HCT116 (cell line): ENCODE measurements around the gene SLC19A3. TPM values are rescaled to one million over a fixed set of nuclear protein-coding genes. Genes with fewer than 3 reads are reported as not detected.

Experiments
- ATAC-seq: fragments of 200-7000 bp; cut with Tn5 transposase; 2 replicates; pipeline ENCODE4 v1.9.1; 2020; ENCODE audit warnings: mild to moderate bottlenecking, moderate library complexity
- BruUV-seq: library from RNA; stranded (reverse); fragments of 400-500 nt; replicated peaks from 2 replicates; lab custom pipeline; 2021; lab: Mats Ljungman, UMichigan
- CTCF ChIA-PET: fragments of 300-600 bp; sonication (Branson Sonifier 250); formaldehyde crosslinking; loops from one replicate; lab custom pipeline; 2021; ENCODE audit warnings: antibody characterized with exemption; lab: Charles Lee
- POLR2A ChIA-PET: fragments of 300-600, 350-600 bp; sonication (Branson Sonifier 250); formaldehyde crosslinking; loops from one replicate; lab custom pipeline; 2021; ENCODE audit warnings: antibody characterized with exemption; lab: Charles Lee
- RAD21 ChIA-PET, 2 experiments: fragments of 300-600 bp; sonication (Branson Sonifier 250); formaldehyde crosslinking; loops; one replicate each; lab custom pipeline; 2023; ENCODE audit warnings: low total read pairs in 2 of 2; ENCODE audit not compliant: uncharacterized antibody in 2 of 2, unreplicated experiment in 2 of 2, low non-redundant PET in 1 of 2; lab: Charles Lee
- DNase-seq: peaks from one replicate; pipeline ENCODE4 v3.0.0-alpha.2; 2010; ENCODE audit warnings: low read depth, low spot score
- H2AFZ ChIP-seq: fragments of 200-600 bp; shearing (Covaris generic), sonication (generic); 2 replicates; pipeline ENCODE4 v1.6.1; 2017; ENCODE audit warnings: low read depth, mixed run types, mixed read lengths, antibody characterized with exemption, low read length; ENCODE audit not compliant: poor library complexity, severe bottlenecking
- H3K27ac ChIP-seq: 2 replicates; pipeline ENCODE4 v1.5.1; 2012; ENCODE audit warnings: low read depth, low read length
- H3K27me3 ChIP-seq: fragments of 200-600 bp; sonication (generic); 2 replicates; pipeline ENCODE4 v1.6.1; 2016; ENCODE audit warnings: mixed run types, low read length, mixed read lengths; ENCODE audit not compliant: insufficient read depth
- H3K36me3 ChIP-seq, 2 experiments: fragments of 200-500 bp in 1 of 2; fragments of 200-600 bp in 1 of 2; sonication (Bioruptor generic) in 1 of 2; sonication (generic) in 1 of 2; 2 replicates each; pipeline versions ENCODE4 v1.5.1 to v1.6.1; 2014 to 2016; ENCODE audit warnings: low read length in 2 of 2, inconsistent platforms in 1 of 2, mixed read lengths in 1 of 2, mixed run types in 1 of 2; ENCODE audit not compliant: insufficient read depth in 2 of 2, control insufficient read depth in 1 of 2
- H3K4me1 ChIP-seq, 2 experiments: fragments of 200-600 bp in 1 of 2; sonication (generic) in 1 of 2; 2 replicates each; pipeline versions ENCODE4 v1.5.1 to v1.6.1; 2012 to 2017; ENCODE audit warnings: low read length in 2 of 2, inconsistent platforms in 1 of 2, mild to moderate bottlenecking in 1 of 2, mixed read lengths in 1 of 2, mixed run types in 1 of 2, moderate library complexity in 1 of 2; ENCODE audit not compliant: insufficient read depth in 2 of 2, control insufficient read depth in 1 of 2
- H3K4me2 ChIP-seq: fragments of 200-600 bp; sonication (generic); 2 replicates; pipeline ENCODE4 v1.6.1; 2017; ENCODE audit warnings: mixed run types, low read length, mixed read lengths
- H3K4me3 ChIP-seq, 2 experiments: fragments of 200-600 bp in 1 of 2; sonication (generic) in 1 of 2; replicated peaks in 1 of 2; 2 replicates each; pipeline ENCODE4 v1.5.1; 2011 to 2016; ENCODE audit warnings: low read length in 2 of 2, control low read depth in 1 of 2, low read depth in 1 of 2, mild to moderate bottlenecking in 1 of 2, mixed read lengths in 1 of 2, mixed run types in 1 of 2
- H3K79me2 ChIP-seq: fragments of 200-600 bp; sonication (generic); 2 replicates; pipeline ENCODE4 v1.6.1; 2017; ENCODE audit warnings: mild to moderate bottlenecking, mixed run types, low read length, moderate library complexity, mixed read lengths; ENCODE audit not compliant: insufficient read depth
- H3K9ac ChIP-seq: fragments of 200-600 bp; sonication (generic); 2 replicates; pipeline ENCODE4 v1.6.1; 2016; ENCODE audit warnings: low read length, mixed read lengths
- H3K9me2 ChIP-seq: fragments of 200-600 bp; sonication (generic), shearing (Covaris generic); 2 replicates; pipeline ENCODE4 v1.6.1; 2017; ENCODE audit warnings: mixed run types, mild to moderate bottlenecking, moderate library complexity; ENCODE audit not compliant: insufficient read depth
- H3K9me3 ChIP-seq, 2 experiments: fragments of 200-500 bp in 1 of 2; fragments of 200-600 bp in 1 of 2; sonication (Bioruptor generic) in 1 of 2; sonication (generic) in 1 of 2; 2 replicates each; pipeline ENCODE4 v1.6.1; 2014 to 2017; ENCODE audit warnings: low read length in 2 of 2, mixed read lengths in 2 of 2, inconsistent platforms in 1 of 2, low read depth in 1 of 2, mild to moderate bottlenecking in 1 of 2, mixed run types in 1 of 2, moderate library complexity in 1 of 2; ENCODE audit not compliant: control insufficient read depth in 1 of 2, insufficient read depth in 1 of 2
- H4K20me1 ChIP-seq: fragments of 200-600 bp; sonication (generic), shearing (Covaris generic); 2 replicates; pipeline ENCODE4 v1.6.1; 2017; ENCODE audit warnings: mixed run types, mild to moderate bottlenecking, moderate library complexity; ENCODE audit not compliant: insufficient read depth
- EZH2 ChIP-seq: fragments of 200-600 bp; sonication (generic); IDR thresholded peaks from 2 replicates; pipeline ENCODE4 v1.6.1; 2017; ENCODE audit warnings: antibody characterized with exemption, mixed run types
- POLR2A ChIP-seq: IDR thresholded peaks from 2 replicates; pipeline ENCODE4 v1.7.0; 2011; ENCODE audit warnings: borderline replicate concordance; ENCODE audit not compliant: insufficient read depth, insufficient read length; ENCODE audit errors: extremely low read depth
- SIN3A ChIP-seq: IDR thresholded peaks from 2 replicates; pipeline ENCODE4 v1.6.1; 2012; ENCODE audit warnings: low read depth
- intact Hi-C: fragments of 100-400 bp; cut with micrococcal nuclease; formaldehyde crosslinking; loops from 2 replicates; pipeline ENCODE4 v1.10.0; 2022
- total RNA-seq: library from RNA; stranded (reverse); gene quantifications from one replicate; pipeline ENCODE4 v1.2.1, GENCODE V29; 2021; ENCODE audit not compliant: unreplicated experiment
- TF ChIP-seq, protein P1 (sequence below): IDR thresholded peaks from 2 replicates; pipeline ENCODE4 v1.6.1; 2012

SLC19A3 gene
- total RNA-seq, 1 experiment from 2014 or later = not detected

GRCh38 chr2:227687189-227687588 is 30.6 kb downstream of the SLC19A3 start:
- Histone ChIP-seq H3K36me3 (no peaks in the 10 kb centered on the region), H3K9ac (no peak overlapping the region), H3K9me3 (no peaks in the 10 kb centered on the region), H3K27ac (no peak overlapping the region), H3K4me1 (no peaks in the 10 kb centered on the region), H3K4me3 (no peak overlapping the region), H3K9me2 (no peaks in the 10 kb centered on the region), H3K27me3 (0 out of 2 replicates have a peak, but pooled peaks cover 2% of the 10 kb centered on the region), H4K20me1 (no peaks in the 10 kb centered on the region), H3K79me2 (no peaks in the 10 kb centered on the region), H2AFZ (no peak overlapping the region), H3K4me2 (no peak overlapping the region)
- ATAC-seq (no peak), DNase-seq (no peak)
- BruUV-seq = no TSS peak
- ChIA-PET CTCF (no interaction called here), RAD21 (no interaction called here), POLR2A (no interaction called here)
- TF ChIP-seq POLR2A (no peak), SIN3A (no peak)
- TF ChIP-seq, protein P1, sequence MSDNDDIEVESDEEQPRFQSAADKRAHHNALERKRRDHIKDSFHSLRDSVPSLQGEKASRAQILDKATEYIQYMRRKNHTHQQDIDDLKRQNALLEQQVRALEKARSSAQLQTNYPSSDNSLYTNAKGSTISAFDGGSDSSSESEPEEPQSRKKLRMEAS = no peak
- intact Hi-C loops = no loop called here

DNA sequence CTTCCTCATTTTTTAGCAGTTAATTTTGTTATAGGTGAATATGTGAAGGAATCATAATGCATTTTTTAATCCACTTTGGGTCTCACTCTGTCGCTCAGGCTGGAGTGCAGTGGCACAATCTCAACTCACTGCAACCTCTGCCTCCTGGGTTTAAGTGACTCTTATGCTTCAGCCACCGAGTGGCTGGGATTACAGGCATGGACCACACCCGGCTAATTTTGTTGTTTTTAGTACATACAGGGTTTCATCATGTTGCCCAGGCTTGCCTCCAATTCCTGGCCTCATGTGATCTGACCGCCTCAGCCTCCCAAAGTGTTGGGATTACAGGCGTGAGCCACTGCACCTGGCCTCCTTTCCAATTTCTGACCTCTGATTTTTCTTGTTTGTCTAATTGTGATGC is 33.6 kb downstream of the SLC19A3 start:
- POLR2A ChIA-PET = no interaction called here
- H3K9ac ChIP-seq = no peak overlapping the region
- no peak overlapping the region for H2AFZ ChIP-seq
- DNase-seq = no peak
- no peaks in the 10 kb centered on the region for H3K36me3 ChIP-seq
- no peaks in the 10 kb centered on the region for H3K79me2 ChIP-seq
- no peaks in the 10 kb centered on the region for H4K20me1 ChIP-seq
- H3K4me1 ChIP-seq = no peaks in the 10 kb centered on the region
- no peaks in the 10 kb centered on the region for H3K27me3 ChIP-seq
- H3K4me3 ChIP-seq = no peak overlapping the region
- no TSS peak for BruUV-seq
- CTCF ChIA-PET = no interaction called here
- H3K27ac ChIP-seq = no peak overlapping the region
- no peak overlapping the region for H3K4me2 ChIP-seq
- H3K9me2 ChIP-seq = no peaks in the 10 kb centered on the region
- ATAC-seq = no peak
- RAD21 ChIA-PET = no interaction called here
- no peak for TF ChIP-seq EZH2
- TF ChIP-seq, all 23 proteins: peak for 0
- no peaks in the 10 kb centered on the region for H3K9me3 ChIP-seq
- intact Hi-C loops = no loop called here
